Brain microvascular endothelial cell (primary cell): ENCODE measurements around the gene INHBE.
A peak's percentile ranks its signal among the peaks of the same experiment; 100 is the strongest.

Experiments
- DNase-seq: peaks from one replicate; pipeline ENCODE4 v3.0.0-alpha.2; 2020
- H3K27ac ChIP-seq: fragments of 250-450 bp; sonication (Bioruptor Pico); 2 replicates; pipeline ENCODE4 v1.5.1; 2020; ENCODE audit warnings: mild to moderate bottlenecking, moderate library complexity
- H3K27me3 ChIP-seq: fragments of 250-450 bp; sonication (Bioruptor Pico); replicated peaks from 2 replicates; pipeline ENCODE4 v1.5.1; 2020; ENCODE audit warnings: mild to moderate bottlenecking
- H3K36me3 ChIP-seq: fragments of 250-450 bp; sonication (Bioruptor Pico); replicated peaks from 2 replicates; pipeline ENCODE4 v1.5.1; 2020; ENCODE audit warnings: mild to moderate bottlenecking
- H3K4me3 ChIP-seq: 2 replicates; pipeline ENCODE4 v1.5.1; 2011; ENCODE audit warnings: low read depth, mild to moderate bottlenecking, control low read depth, low read length, moderate library complexity
- CTCF ChIP-seq: IDR thresholded peaks from 2 replicates; pipeline ENCODE4 v1.5.1; 2011; ENCODE audit warnings: low read depth, mild to moderate bottlenecking, moderate library complexity, low read length, control low read depth, inconsistent platforms; ENCODE audit errors: missing control alignments
- in situ Hi-C: cut with HindIII; loops from 2 replicates; pipeline ENCODE4 v1.10.0; 2017; ENCODE audit warnings: low sequenced_read_pairs, low pct_ligation_motif_present

Gene INHBE

DNA sequence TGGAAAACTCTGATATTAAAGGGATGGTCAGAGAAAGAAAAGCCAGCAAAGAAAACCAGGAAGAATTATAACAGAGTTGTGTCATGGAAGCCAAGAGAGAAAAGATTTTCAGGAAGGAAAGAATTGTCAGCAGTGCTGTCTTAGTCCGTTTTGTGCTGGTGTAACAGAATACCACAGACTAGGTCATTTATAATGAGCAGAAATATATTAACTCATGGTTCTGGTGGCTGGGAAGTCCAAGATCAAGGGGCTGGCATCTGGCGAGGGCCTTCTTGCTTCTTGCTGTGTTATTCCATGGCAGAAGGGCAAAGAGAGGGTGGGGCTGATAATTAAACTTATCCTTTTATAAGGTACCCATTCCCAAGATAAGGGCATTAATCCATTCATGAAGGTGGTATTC, 6.4 kb upstream of the INHBE start:
- H3K36me3 ChIP-seq: no peaks in the 10 kb centered on the region
- no peak overlapping the region for H3K27ac ChIP-seq
- no peak for TF ChIP-seq CTCF
- H3K27me3 ChIP-seq: no peaks in the 10 kb centered on the region
- in situ Hi-C loops: no loop called here
- DNase-seq: no peak
- no peak overlapping the region for H3K4me3 ChIP-seq

GRCh38 chr12:57449375-57449774, 5.7 kb upstream of the INHBE start:
- DNase-seq: no peak
- H3K27ac ChIP-seq: no peak overlapping the region
- H3K36me3 ChIP-seq: no peaks in the 10 kb centered on the region
- H3K27me3 ChIP-seq: no peaks in the 10 kb centered on the region
- no peak overlapping the region for H3K4me3 ChIP-seq
- TF ChIP-seq CTCF: no peak
- in situ Hi-C loops: no loop called here

DNA sequence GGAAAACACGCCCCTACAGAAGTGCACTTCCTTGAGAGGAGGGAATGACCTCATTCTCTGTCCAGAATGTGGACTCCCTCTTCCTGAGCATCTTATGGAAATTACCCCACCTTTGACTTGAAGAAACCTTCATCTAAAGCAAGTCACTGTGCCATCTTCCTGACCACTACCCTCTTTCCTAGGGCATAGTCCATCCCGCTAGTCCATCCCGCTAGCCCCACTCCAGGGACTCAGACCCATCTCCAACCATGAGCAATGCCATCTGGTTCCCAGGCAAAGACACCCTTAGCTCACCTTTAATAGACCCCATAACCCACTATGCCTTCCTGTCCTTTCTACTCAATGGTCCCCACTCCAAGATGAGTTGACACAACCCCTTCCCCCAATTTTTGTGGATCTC, 5.0 kb upstream of the INHBE start:
- no peak for DNase-seq
- no peaks in the 10 kb centered on the region for H3K36me3 ChIP-seq
- TF ChIP-seq CTCF: no peak
- in situ Hi-C loops: loop anchor here (5.0 kb wide), 1 partner anchor 138 kb away; no protein-coding TSS in a partner anchor
- no peaks in the 10 kb centered on the region for H3K27me3 ChIP-seq
- no peak overlapping the region for H3K27ac ChIP-seq
- H3K4me3 ChIP-seq: no peak overlapping the region

DNA sequence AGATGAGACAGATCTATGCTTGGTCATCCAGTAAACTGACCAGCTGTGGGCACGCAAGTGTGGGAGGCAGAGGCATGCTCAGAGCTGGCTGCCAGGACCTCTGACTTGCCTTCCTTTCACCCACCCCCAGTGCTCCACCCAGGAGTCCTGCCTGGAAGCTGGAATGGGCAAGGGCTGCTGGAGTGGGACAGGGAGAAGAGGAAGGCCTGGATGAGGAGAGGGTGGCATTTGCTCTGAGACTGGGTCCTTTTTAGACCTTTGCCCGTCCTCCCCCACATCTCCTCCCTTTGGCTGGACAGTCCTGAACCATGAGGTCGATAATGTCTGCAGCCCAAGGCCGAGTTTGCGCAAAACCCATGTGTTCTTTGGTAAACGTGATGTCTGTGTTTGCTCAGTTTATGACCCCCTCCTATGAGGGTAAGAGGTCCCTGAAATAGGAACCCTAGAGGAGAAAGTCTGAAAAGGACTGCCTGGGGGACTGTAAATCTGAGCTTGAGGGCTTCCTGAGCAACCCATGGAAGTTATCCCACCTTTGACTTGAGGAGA, 3.8 kb upstream of the INHBE start:
- no peak overlapping the region for H3K27ac ChIP-seq
- no peaks in the 10 kb centered on the region for H3K36me3 ChIP-seq
- H3K27me3 ChIP-seq: no peaks in the 10 kb centered on the region
- in situ Hi-C loops: loop anchor here (5.0 kb wide), 1 partner anchor 139 kb away; no protein-coding TSS in a partner anchor
- TF ChIP-seq CTCF: no peak
- H3K4me3 ChIP-seq: no peak overlapping the region
- no peak for DNase-seq

DNA sequence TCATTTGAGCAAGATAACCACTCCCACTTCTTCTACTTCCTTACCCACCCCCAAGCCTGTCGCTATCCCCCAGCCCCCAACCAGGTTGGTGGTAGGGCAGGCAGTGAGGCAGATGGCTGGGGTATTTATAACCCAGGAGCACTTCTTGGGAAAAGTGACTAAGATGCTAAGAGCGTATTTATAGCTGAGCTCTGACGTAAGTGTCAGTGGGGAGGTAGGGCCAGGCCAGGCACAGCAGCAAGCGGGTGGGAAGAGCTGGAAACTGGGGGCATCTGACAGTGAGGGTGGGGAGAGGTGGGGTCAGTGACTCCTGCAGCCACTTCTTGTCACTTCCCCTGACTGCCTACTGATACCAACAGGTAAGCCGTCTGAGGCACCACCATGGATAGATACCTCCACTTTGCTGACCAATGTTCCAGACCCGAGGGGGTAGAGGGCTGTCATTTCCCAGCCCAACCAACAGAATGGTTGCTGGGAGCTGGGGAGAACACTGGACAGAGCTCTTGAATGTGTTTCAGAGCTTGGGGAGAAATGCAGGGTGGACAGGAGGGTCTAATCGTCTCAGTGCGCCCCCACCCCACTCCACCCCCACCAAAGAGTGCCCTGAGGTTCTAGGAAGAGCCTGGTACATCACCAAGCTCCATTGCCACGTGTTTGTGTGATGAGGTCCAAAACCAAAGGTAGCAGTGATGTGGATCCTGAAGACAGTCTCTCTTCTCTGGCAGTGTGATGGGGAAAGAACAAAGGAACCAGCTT, 2.7 kb upstream of the INHBE start:
- Histone ChIP-seq H3K36me3 (no peaks in the 10 kb centered on the region), H3K27ac (peak overlapping the region; percentile 49), H3K27me3 (no peaks in the 10 kb centered on the region), H3K4me3 (no peak overlapping the region)
- in situ Hi-C loops: loop anchor here (5.0 kb wide), 1 partner anchor 140 kb away; no protein-coding TSS in a partner anchor
- TF ChIP-seq CTCF: no peak
- peak; percentile 84 for DNase-seq
